Aorta (tissue), 5 donors: Measurements from ENCODE around the gene ELAVL1. TPM values are rescaled to one million over a fixed set of nuclear protein-coding genes. Genes with fewer than 3 reads are reported as not detected.

Experiments used
- ATAC-seq: fragments of 200-7000 bp; cut with Tn5 transposase; one replicate; pipeline ENCODE4 v1.9.1; 2022; ENCODE audit warnings: moderate library complexity; ENCODE audit not compliant: low FRiP score
- DNase-seq, 2 donors: peaks; one replicate each; pipeline ENCODE4 v3.0.0-alpha.2; 2020
- H3K27ac ChIP-seq, 2 donors: one replicate each; pipeline ENCODE4 v1.5.1; 2013; ENCODE audit warnings: low read length in 2 of 2, mild to moderate bottlenecking in 2 of 2, moderate library complexity in 2 of 2, control low read depth in 1 of 2, inconsistent platforms in 1 of 2, low read depth in 1 of 2
- H3K27me3 ChIP-seq, 2 donors: one replicate each; pipeline ENCODE4 v1.6.1; 2013; ENCODE audit warnings: control low read depth in 1 of 2, low read length in 1 of 2, mild to moderate bottlenecking in 1 of 2, moderate library complexity in 1 of 2; ENCODE audit not compliant: insufficient read depth in 2 of 2, control insufficient read depth in 1 of 2
- H3K36me3 ChIP-seq, 2 donors: one replicate each; pipeline ENCODE4 v1.6.1; 2013; ENCODE audit warnings: control low read depth in 1 of 2, low read length in 1 of 2, mild to moderate bottlenecking in 1 of 2; ENCODE audit not compliant: insufficient read depth in 2 of 2, control insufficient read depth in 1 of 2
- H3K4me1 ChIP-seq, 2 donors: one replicate each; pipeline ENCODE4 v1.6.1; 2013; ENCODE audit warnings: low read length in 2 of 2, control low read depth in 1 of 2, mild to moderate bottlenecking in 1 of 2, moderate library complexity in 1 of 2; ENCODE audit not compliant: insufficient read depth in 2 of 2, control insufficient read depth in 1 of 2
- H3K4me3 ChIP-seq, 2 donors: one replicate each; pipeline ENCODE4 v1.5.1; 2013; ENCODE audit warnings: low read length in 2 of 2, control low read depth in 1 of 2, mild to moderate bottlenecking in 1 of 2
- H3K9me3 ChIP-seq: one replicate; pipeline ENCODE4 v1.6.1; 2013; ENCODE audit warnings: mild to moderate bottlenecking, low read length; ENCODE audit not compliant: control insufficient read depth
- WGBS, 2 donors: extraction: QIAGEN DNeasy Blood & Tissue Kit; methylation state at CpG; one replicate each; pipeline ENCODE4 v1.1.7; 2013; 5-methylcytosine and 5-hydroxymethylcytosine counted together
- intact Hi-C, 2 donors: fragments of 100-400 bp; cut with DNase I; formaldehyde crosslinking; loops; one replicate each; pipeline versions ENCODE4 v1.14.2 to v1.15.0; 2022
- polyA plus RNA-seq, 2 donors: library from polyadenylated mRNA; stranded (reverse); fragments of 200-250 nt; gene quantifications; one replicate each; pipeline ENCODE4 v1.2.3, GENCODE V29; 2013
- total RNA-seq, 2 donors: library from RNA; stranded (reverse); fragmentation: NEBNext Ultra II Directional; extraction: Animal tissue kit (Norgen Biotek cat#: 25700); gene quantifications; one replicate each; pipeline ENCODE4 v1.2.1, GENCODE V29; 2021
- donor health status: healthy with polysubstance abuse.
- donor health status: Bipolar disorder and iron deficiency.
- donor health status: DM: no; HTN: no; CAD: no.
- donor health status: DM: no; HTN: no; CAD: no.
- donor health status: DM: yes; HTN: yes; CAD: no.

The ELAVL1 gene
- total and polyA plus RNA-seq, 4 donors: 8.1 to 48.9 (median 36.4) TPM

- Histone ChIP-seq H3K36me3 (peaks cover 0 to 7% of the 10 kb centered on the region in 2 donors), H3K9me3 (no peaks in the 10 kb centered on the region), H3K4me3 (no peak overlapping the region), H3K27ac (no peak overlapping the region), H3K4me1 (no peaks in the 10 kb centered on the region), H3K27me3 (no peaks in the 10 kb centered on the region)
- intact Hi-C loops: no loop called here
- WGBS, 2 donors: 82 to 91% methylated on average over 8 of the region's 8 CpGs
- peak in 1 of 2 donors; percentile 65 for DNase-seq
- ATAC-seq: no peak
Observed at GRCh38 chr19:7979559-7979958, 25.9 kb downstream of the ELAVL1 start.

DNA sequence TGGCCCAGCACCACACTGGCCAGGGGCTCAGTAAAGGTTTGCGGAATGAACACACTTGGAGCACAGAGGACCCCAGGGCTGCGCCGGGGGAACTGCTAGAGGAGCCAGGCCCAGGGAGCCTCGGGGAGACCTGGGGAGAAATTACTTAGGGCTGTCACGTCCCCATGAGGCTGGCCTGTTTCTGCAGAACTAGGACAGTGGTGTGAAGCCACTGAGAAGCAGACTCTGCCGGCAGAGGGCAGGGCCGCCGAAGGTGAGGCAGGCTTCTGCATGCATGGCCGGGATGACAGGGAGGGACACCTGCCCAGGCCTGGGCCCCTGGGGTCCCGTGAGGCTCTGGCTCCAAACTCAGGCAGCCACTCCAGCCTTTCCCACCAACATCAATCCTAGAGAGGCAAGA, 26.4 kb downstream of the ELAVL1 start:
- no peak overlapping the region for H3K27ac ChIP-seq
- no peaks in the 10 kb centered on the region for H3K9me3 ChIP-seq
- no peak overlapping the region for H3K4me3 ChIP-seq
- no peaks in the 10 kb centered on the region for H3K4me1 ChIP-seq
- H3K27me3 ChIP-seq: no peaks in the 10 kb centered on the region
- intact Hi-C loops: no loop called here
- H3K36me3 ChIP-seq: peaks cover 0 to 7% of the 10 kb centered on the region in 2 donors
- ATAC-seq (no peak), DNase-seq (peak in 1 of 2 donors; percentile 64)
- 79 to 86% methylated on average over 10 of the region's 10 CpGs for WGBS, 2 donors

DNA sequence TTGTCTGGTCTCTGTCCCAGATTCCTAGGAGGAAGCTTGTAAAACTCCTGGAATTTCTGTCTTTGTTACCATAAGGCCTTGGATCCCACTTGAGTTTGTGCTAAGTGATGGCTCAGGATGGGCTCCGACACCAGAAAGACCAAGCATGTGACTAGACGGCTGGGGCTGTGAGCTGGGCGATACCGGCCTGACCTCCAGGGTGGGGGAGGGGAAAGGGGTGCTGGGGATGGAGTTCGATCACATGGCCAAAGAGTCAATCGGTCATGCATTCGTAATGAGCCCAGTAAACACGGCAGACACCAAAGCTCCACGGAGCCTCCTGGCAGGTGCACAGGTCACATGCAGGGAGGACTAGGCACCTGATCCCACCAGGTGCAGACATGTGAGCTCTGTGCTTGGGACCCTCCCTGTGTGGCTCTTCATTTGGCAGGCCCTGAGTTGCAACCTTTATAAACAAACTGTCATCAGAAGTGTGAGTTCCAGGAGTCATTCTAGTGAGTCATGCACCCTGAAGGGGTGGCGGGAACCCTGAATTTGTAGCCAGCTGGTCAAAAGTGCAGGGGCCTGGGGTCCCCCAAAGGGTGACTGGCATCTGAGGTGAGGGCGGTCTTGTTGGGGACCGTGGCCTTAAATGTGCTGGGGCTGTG, 27.1 kb downstream of the ELAVL1 start:
- ATAC-seq: no peak
- H3K4me1 ChIP-seq: no peaks in the 10 kb centered on the region
- H3K9me3 ChIP-seq: no peaks in the 10 kb centered on the region
- peaks cover 0 to 7% of the 10 kb centered on the region in 2 donors for H3K36me3 ChIP-seq
- intact Hi-C loops: no loop called here
- WGBS, 2 donors: 81 to 88% methylated on average over 12 of the region's 12 CpGs
- H3K4me3 ChIP-seq: no peak overlapping the region
- no peaks in the 10 kb centered on the region for H3K27me3 ChIP-seq
- H3K27ac ChIP-seq: no peak overlapping the region
- DNase-seq: peak in 1 of 2 donors; percentile 44

- 90 to 93% methylated on average over 6 of the region's 6 CpGs for WGBS, 2 donors
- H3K36me3 ChIP-seq: peaks cover 0 to 7% of the 10 kb centered on the region in 2 donors
- intact Hi-C loops: no loop called here
Observed at GRCh38 chr19:7977723-7978040, 27.8 kb downstream of the ELAVL1 start.

DNA sequence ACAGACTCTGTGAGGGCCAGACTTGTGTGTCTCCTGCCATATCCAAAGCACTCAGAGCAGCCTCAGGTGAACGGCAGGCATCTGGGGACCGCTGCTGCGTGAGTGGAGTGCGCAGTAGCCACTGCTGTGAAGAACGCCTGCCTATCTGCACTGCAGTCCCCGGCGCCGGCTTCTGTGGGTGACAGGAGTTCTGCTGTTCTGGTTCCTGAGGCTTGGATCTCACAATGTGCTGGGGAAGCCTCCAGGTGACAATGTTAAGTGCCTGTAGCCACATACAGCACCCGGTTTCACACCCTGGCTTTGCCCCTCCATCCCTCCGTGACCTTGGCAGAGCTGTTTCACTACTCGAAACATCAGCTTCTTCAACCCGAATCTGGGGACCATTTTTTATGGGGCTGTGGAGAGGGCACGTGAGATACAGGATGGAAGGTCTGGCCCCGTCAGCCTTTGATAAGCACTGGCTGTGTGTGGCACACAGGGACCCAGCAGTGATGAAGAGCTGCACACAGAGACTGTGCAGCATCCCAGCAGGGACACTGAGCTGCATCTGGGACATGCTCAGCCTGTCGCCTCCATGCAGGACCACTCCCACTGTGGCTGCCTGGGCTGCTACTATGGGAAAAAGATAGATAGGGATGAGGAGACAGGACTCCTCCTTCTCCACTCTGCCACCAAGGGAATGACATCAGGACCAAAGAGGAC, 28.3 kb downstream of the ELAVL1 start:
- ATAC-seq (no peak), DNase-seq (peak in 1 of 2 donors; percentile 56)
- no peak overlapping the region for H3K27ac ChIP-seq
- H3K4me3 ChIP-seq: no peak overlapping the region
- no peaks in the 10 kb centered on the region for H3K4me1 ChIP-seq
- intact Hi-C loops: no loop called here
- H3K36me3 ChIP-seq: peaks cover 0 to 7% of the 10 kb centered on the region in 2 donors
- no peaks in the 10 kb centered on the region for H3K9me3 ChIP-seq
- WGBS, 2 donors: 96% methylated on average over 15 of the region's 15 CpGs
- no peaks in the 10 kb centered on the region for H3K27me3 ChIP-seq

More at GRCh38 chr19:7977723-7978040, 27.8 kb downstream of the ELAVL1 start:
- DNase-seq: no peak
- H3K4me1 ChIP-seq: no peaks in the 10 kb centered on the region
- H3K27me3 ChIP-seq: no peaks in the 10 kb centered on the region
- H3K4me3 ChIP-seq: no peak overlapping the region
- no peaks in the 10 kb centered on the region for H3K9me3 ChIP-seq
- no peak overlapping the region for H3K27ac ChIP-seq
- no peak for ATAC-seq

- ATAC-seq (no peak), DNase-seq (no peak)
- intact Hi-C loops: no loop called here
- no peak overlapping the region for H3K27ac ChIP-seq
- no peaks in the 10 kb centered on the region for H3K4me1 ChIP-seq
- no peak overlapping the region for H3K4me3 ChIP-seq
- peaks cover 0 to 6% of the 10 kb centered on the region in 2 donors for H3K36me3 ChIP-seq
- 87% methylated on average over 4 of the region's 4 CpGs for WGBS, 2 donors
- H3K27me3 ChIP-seq: no peaks in the 10 kb centered on the region
- no peaks in the 10 kb centered on the region for H3K9me3 ChIP-seq
Observed at GRCh38 chr19:7976461-7976860, 29.0 kb downstream of the ELAVL1 start.

DNA sequence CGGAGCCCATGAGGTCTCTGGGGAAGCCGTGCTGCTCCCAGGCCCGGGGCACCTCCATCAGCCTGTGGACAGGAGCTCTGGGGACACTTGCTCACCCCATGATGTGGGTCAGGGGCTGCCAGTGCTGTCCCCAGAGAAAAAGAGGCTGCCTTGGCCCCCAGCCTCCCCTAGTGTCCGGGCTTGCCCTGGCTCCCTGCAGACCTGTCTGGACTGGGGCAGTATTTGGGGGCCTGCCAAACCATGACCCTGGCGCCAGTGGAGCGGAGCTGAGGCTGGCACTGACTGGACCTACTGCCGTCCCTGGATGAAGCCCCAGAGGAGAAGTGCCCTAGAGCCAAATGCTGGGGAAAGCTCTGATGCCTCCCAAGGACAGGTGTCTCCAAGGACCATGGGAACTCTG, 30.4 kb downstream of the ELAVL1 start:
- 7 to 12% methylated on average over 7 of the region's 7 CpGs for WGBS, 2 donors
- no peak overlapping the region for H3K27ac ChIP-seq
- H3K36me3 ChIP-seq: peaks cover 0 to 2% of the 10 kb centered on the region in 2 donors
- no peaks in the 10 kb centered on the region for H3K4me1 ChIP-seq
- no peak overlapping the region for H3K4me3 ChIP-seq
- ATAC-seq (no peak), DNase-seq (no peak)
- intact Hi-C loops: no loop called here
- H3K9me3 ChIP-seq: no peaks in the 10 kb centered on the region
- H3K27me3 ChIP-seq: no peaks in the 10 kb centered on the region

GRCh38 chr19:7973883-7974282, 31.6 kb downstream of the ELAVL1 start:
- 47 to 61% methylated on average over 12 of the region's 12 CpGs for WGBS, 2 donors
- H3K9me3 ChIP-seq: no peaks in the 10 kb centered on the region
- no peak overlapping the region for H3K4me3 ChIP-seq
- intact Hi-C loops: no loop called here
- no peaks in the 10 kb centered on the region for H3K4me1 ChIP-seq
- H3K27me3 ChIP-seq: no peaks in the 10 kb centered on the region
- peak in 1 of 2 donors; percentile 53 for DNase-seq
- H3K27ac ChIP-seq: no peak overlapping the region
- no peak for ATAC-seq
- peaks cover 0 to 2% of the 10 kb centered on the region in 2 donors for H3K36me3 ChIP-seq
